T-helper 2 cell treated with Interferon-gamma antibody and Interleukin-4, amounts not matched to agents 5 μg/mL and 100 μg/mL, for 36 hours (primary cell): ENCODE results near the gene CASP6.
A peak's percentile ranks its signal among the peaks of the same experiment; 100 is the strongest.
"Not testable (repeated sequence)": the region's sequence is repeated elsewhere in the genome, so short reads cannot be mapped to it uniquely, and the experiment has no call there.

ENCODE experiments used
- DNase-seq: peaks from one replicate; pipeline ENCODE4 v3.0.0; 2021; ENCODE audit warnings: low spot score
- H3K27ac Mint-ChIP-seq: one replicate; pipeline ENCODE4 v1.8.0; 2021; ENCODE audit warnings: mild to moderate bottlenecking, mixed read lengths
- H3K27me3 Mint-ChIP-seq: one replicate; pipeline ENCODE4 v1.8.0; 2021; ENCODE audit warnings: low read depth, mixed read lengths
- H3K36me3 Mint-ChIP-seq: one replicate; pipeline ENCODE4 v1.8.0; 2021; ENCODE audit warnings: low read depth, mixed read lengths
- H3K4me1 Mint-ChIP-seq: one replicate; pipeline ENCODE4 v1.8.0; 2021; ENCODE audit warnings: low read depth, mixed read lengths
- H3K4me3 Mint-ChIP-seq: one replicate; pipeline ENCODE4 v1.8.0; 2022; ENCODE audit warnings: mild to moderate bottlenecking, moderate library complexity, mixed read lengths
- H3K9me3 Mint-ChIP-seq: one replicate; pipeline ENCODE4 v1.8.0; 2021; ENCODE audit warnings: mixed read lengths

The CASP6 gene

DNA sequence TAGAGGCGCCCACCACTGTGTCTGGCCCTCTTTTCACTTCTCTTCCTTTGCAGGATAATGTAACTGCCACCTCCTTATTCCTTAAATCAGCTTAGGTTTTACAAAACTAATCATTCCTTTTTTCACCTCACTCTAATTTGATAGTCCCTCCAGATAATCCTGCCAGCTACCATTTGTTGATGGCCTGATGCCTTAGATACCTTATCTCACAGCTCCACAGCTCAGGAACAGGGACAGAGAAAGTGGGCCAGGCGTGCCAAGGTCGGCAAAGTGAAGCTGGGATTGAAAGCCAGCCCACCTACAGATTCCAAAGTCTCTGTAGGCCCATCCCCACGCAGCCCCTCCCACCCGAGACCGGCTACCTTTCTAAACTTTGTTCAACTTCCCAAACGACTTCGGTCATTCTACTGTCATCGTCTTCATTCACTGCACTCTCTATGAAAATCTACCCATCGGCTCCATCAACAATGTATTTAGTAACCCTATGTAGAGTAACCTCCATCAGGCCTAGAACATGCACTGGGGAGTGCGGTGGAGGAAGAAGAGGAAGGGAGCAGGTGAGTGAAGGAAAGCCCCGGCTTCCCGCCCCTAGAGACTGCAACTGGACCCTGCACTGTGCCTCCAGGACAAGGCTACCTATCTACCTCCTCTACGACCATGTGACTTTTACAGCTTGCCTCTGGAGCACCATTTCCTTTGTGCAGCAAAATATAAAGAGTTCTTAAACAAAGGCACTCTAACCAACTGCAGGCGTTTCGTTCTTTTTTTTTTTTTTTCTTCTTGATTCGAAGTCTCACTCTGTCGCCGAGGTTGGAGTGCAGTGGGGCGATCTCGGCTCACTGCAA lies 1.5 kb downstream of the CASP6 start:
- Mint-ChIP-seq H3K27me3 (no peaks in the 10 kb centered on the region), H3K27ac (peak overlapping the region; percentile 94), H3K4me1 (peaks cover 38% of the 10 kb centered on the region), H3K4me3 (peak overlapping the region; percentile 97), H3K9me3 (no peaks in the 10 kb centered on the region), H3K36me3 (peaks cover 21% of the 10 kb centered on the region)
- DNase-seq: no peak

DNA sequence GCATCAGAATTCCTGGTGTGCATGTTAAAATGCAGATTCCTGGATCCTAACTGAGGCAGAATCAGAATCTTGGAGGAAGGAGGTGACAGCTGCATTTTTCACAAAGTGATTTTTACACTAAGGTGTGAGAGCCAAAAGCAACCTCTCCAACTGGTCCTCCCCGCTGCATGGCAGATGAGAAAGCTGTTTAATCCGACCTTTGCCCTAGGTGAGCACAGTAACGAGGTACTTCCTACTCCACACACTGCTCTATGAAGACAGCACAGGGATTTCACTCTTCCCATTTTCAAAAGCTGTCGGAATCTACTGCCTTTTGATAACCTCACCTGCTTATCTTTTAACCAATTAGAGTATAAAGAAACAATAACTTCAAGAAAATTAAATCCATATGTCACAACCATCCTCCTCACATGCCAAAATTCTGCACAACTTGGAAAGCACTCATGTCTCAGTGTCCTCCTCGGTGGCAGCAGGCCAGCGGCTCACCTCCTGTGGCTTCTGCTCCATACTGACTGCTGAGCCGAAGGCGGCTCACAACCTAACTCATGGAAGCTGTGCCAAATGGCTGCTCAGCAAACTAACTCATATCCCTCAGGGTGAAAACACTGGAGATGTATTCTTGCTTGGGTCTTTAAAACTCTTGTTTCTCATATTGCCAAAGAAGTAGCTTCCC lies 3.6 kb downstream of the CASP6 start:
- peaks cover 38% of the 10 kb centered on the region for H3K4me1 Mint-ChIP-seq
- DNase-seq: no peak
- H3K36me3 Mint-ChIP-seq: peaks cover 30% of the 10 kb centered on the region
- H3K4me3 Mint-ChIP-seq: no peak overlapping the region
- H3K9me3 Mint-ChIP-seq: no peaks in the 10 kb centered on the region
- no peak overlapping the region for H3K27ac Mint-ChIP-seq
- no peaks in the 10 kb centered on the region for H3K27me3 Mint-ChIP-seq

GRCh38 chr4:109698656-109699055 lies 4.6 kb downstream of the CASP6 start:
- no peak for DNase-seq
- Mint-ChIP-seq H3K27me3 (no peaks in the 10 kb centered on the region), H3K9me3 (no peaks in the 10 kb centered on the region), H3K27ac (no peak overlapping the region), H3K4me1 (peaks cover 33% of the 10 kb centered on the region), H3K36me3 (peaks cover 40% of the 10 kb centered on the region), H3K4me3 (no peak overlapping the region)

GRCh38 chr4:109691411-109691920 lies 11.8 kb downstream of the CASP6 start:
- H3K36me3 Mint-ChIP-seq: peaks cover 69% of the 10 kb centered on the region
- peaks cover 22% of the 10 kb centered on the region for H3K4me1 Mint-ChIP-seq
- H3K27ac Mint-ChIP-seq: peak overlapping the region; percentile 68
- H3K9me3 Mint-ChIP-seq: no peaks in the 10 kb centered on the region
- peak overlapping the region; percentile 46 for H3K4me3 Mint-ChIP-seq
- H3K27me3 Mint-ChIP-seq: no peaks in the 10 kb centered on the region
- DNase-seq: no peak

GRCh38 chr4:109690690-109691410 lies 12.4 kb downstream of the CASP6 start:
- peak overlapping the region; percentile 68 for H3K27ac Mint-ChIP-seq
- H3K9me3 Mint-ChIP-seq: no peaks in the 10 kb centered on the region
- no peak for DNase-seq
- peak overlapping the region; percentile 46 for H3K4me3 Mint-ChIP-seq
- no peaks in the 10 kb centered on the region for H3K27me3 Mint-ChIP-seq
- H3K36me3 Mint-ChIP-seq: peaks cover 65% of the 10 kb centered on the region
- peaks cover 22% of the 10 kb centered on the region for H3K4me1 Mint-ChIP-seq

DNA sequence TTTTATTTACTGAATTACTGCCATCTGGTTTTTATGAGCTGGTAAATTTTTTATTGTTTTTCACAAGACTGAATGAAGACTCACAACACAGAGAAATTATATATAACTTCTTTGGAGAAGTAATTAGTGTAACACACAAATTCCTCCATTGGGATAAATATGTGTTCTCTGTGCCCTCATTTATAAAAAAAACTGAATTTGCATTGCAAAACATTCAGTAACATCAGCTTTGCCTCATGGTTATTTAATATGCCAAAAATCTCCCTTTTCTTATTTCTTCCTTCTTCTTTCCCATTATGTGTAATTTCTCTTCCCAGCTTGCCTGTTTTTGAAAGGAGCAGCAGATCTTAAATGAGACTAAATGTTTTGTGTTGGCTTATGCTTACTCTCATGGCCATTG lies 18.5 kb downstream of the CASP6 start:
- no peak overlapping the region for H3K27ac Mint-ChIP-seq
- H3K36me3 Mint-ChIP-seq: peaks cover 57% of the 10 kb centered on the region
- no peaks in the 10 kb centered on the region for H3K9me3 Mint-ChIP-seq
- H3K27me3 Mint-ChIP-seq: no peaks in the 10 kb centered on the region
- H3K4me3 Mint-ChIP-seq: no peak overlapping the region
- H3K4me1 Mint-ChIP-seq: peaks cover 17% of the 10 kb centered on the region
- no peak for DNase-seq

- DNase-seq: no peak
- Mint-ChIP-seq H3K9me3 (no peaks in the 10 kb centered on the region), H3K27ac (peak overlapping the region; percentile 53), H3K4me1 (peaks cover 17% of the 10 kb centered on the region), H3K36me3 (peaks cover 56% of the 10 kb centered on the region), H3K27me3 (no peaks in the 10 kb centered on the region), H3K4me3 (no peak overlapping the region)
Measured at GRCh38 chr4:109683621-109684253, 19.5 kb downstream of the CASP6 start.

GRCh38 chr4:109682875-109683274 lies 20.4 kb downstream of the CASP6 start:
- Mint-ChIP-seq H3K36me3 (peaks cover 54% of the 10 kb centered on the region), H3K4me1 (peaks cover 17% of the 10 kb centered on the region), H3K27me3 (no peaks in the 10 kb centered on the region), H3K27ac (no peak overlapping the region), H3K9me3 (no peaks in the 10 kb centered on the region), H3K4me3 (no peak overlapping the region)
- DNase-seq: no peak

DNA sequence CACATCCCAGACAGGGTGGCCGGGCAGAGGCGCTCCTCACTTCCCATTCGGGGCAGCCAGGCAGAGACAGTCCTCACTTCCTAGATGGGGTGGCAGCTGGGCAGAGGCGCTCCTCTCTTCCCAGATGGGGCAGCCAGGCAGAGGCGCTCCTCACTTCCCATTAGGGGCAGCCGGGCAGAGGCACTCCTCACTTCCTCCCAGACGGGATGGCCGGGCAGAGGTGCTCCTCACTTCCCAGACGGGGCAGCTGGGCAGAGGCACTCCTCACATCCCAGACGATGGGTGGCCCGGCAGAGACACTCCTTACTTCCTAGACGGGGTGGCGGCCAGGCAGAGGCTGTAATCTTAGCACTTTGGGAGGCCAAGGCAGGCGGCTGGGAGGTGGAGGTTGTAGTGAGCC lies 24.3 kb downstream of the CASP6 start:
- H3K9me3 Mint-ChIP-seq, DNase-seq, H3K27me3 Mint-ChIP-seq, H3K4me3 Mint-ChIP-seq, H3K27ac Mint-ChIP-seq: not testable (repeated sequence)
- Mint-ChIP-seq H3K36me3 (peaks cover 41% of the 10 kb centered on the region), H3K4me1 (peaks cover 17% of the 10 kb centered on the region)

DNA sequence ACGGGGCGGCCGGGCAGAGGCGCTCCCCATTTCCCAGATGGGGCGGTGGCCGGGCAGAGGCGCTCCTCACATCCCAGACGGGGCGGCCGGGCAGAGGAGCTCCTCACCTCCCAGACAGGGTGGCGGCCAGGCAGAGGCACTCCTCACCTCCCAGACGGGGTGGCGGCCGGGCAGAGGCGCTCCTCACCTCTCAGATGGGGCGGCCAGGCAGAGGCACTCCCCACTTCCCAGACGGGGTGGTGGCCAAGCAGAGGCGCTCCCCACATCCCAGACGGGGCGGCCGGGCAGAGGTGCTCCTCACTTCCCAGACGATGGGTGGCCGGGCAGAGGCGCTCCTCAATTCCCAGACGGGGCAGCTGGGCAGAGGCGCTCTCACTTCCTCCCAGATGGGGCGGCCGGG lies 24.8 kb downstream of the CASP6 start:
- H3K27ac Mint-ChIP-seq, H3K27me3 Mint-ChIP-seq, DNase-seq, H3K9me3 Mint-ChIP-seq, H3K4me3 Mint-ChIP-seq: not testable (repeated sequence)
- H3K4me1 Mint-ChIP-seq: peaks cover 15% of the 10 kb centered on the region
- peaks cover 41% of the 10 kb centered on the region for H3K36me3 Mint-ChIP-seq

DNA sequence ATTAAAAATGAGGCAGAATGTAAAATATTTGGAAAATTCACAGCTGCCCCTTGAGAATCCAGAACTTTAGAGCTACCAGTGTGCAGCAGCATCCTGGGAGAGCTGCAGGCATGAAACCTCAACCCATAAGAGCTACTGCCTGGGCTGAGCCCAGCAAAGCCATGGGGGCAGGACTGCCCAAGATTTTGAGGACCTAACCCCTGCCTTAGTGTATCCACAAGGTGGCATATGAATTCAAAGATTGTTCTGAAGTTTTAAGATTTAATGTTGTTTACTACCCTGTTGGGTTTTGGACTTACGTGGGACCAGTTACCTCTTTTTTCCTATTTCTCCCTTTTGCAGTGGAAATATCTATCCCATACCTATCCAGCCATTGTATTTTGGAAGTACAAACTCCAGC lies 26.4 kb downstream of the CASP6 start:
- no peak for DNase-seq
- H3K4me3 Mint-ChIP-seq: no peak overlapping the region
- peaks cover 4% of the 10 kb centered on the region for H3K9me3 Mint-ChIP-seq
- H3K4me1 Mint-ChIP-seq: peaks cover 2% of the 10 kb centered on the region
- H3K36me3 Mint-ChIP-seq: peaks cover 43% of the 10 kb centered on the region
- no peak overlapping the region for H3K27ac Mint-ChIP-seq
- no peaks in the 10 kb centered on the region for H3K27me3 Mint-ChIP-seq

DNA sequence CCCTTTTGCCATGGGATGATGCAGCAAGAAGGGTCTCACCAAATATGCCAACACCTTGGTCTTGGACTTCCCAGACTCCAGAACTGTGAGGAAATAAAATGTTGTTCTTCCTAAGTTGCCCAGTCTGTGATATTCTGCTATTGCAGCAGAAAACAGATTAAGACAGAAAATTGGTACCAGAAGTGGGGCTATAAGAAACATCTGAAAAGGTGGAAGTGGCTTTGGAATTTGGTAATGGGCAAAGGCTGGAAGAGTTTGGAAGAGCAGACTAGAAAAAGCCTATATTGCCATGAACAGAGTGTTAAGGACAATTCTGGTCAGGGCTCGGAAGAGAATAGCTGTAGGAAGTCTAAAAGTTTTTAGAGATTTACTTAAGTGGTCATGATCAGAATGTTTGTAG lies 27.4 kb downstream of the CASP6 start:
- Mint-ChIP-seq H3K9me3 (peaks cover 14% of the 10 kb centered on the region), H3K27ac (no peak overlapping the region), H3K27me3 (no peaks in the 10 kb centered on the region), H3K4me1 (no peaks in the 10 kb centered on the region), H3K36me3 (peaks cover 47% of the 10 kb centered on the region), H3K4me3 (no peak overlapping the region)
- no peak for DNase-seq

DNA sequence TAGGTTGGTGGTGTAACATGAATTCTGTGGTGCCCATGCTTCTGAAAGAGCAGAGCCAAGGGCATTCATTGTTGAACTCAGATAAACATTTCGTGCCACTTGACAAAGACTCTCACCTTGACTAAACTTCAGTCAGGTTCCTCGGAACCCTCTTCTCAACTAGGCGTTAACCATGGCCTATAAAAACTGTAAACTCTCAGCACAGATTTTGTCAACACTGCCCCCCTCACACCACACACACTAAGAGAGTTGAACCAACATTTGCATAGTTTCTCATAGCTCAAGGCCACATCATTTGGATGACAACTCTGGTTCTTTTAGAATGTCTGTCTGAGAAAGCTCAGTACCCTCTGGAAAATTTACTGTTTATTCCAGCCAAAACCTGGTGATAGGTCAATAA lies 28.1 kb downstream of the CASP6 start:
- no peak overlapping the region for H3K27ac Mint-ChIP-seq
- H3K36me3 Mint-ChIP-seq: peaks cover 43% of the 10 kb centered on the region
- H3K9me3 Mint-ChIP-seq: peaks cover 15% of the 10 kb centered on the region
- H3K4me3 Mint-ChIP-seq: no peak overlapping the region
- H3K27me3 Mint-ChIP-seq: no peaks in the 10 kb centered on the region
- no peak for DNase-seq
- H3K4me1 Mint-ChIP-seq: no peaks in the 10 kb centered on the region
